Measurements from ENCODE around the gene LYRM4.
A peak's percentile ranks its signal among the peaks of the same experiment; 100 is the strongest.
"Not testable (repeated sequence)": the region's sequence is repeated elsewhere in the genome, so short reads cannot be mapped to it uniquely, and the experiment has no call there.

LYRM4 gene

GRCh38 chr6:5139828-5140771 lies 120.7 kb downstream of the LYRM4 start:
- DNase-seq = no peak

GRCh38 chr6:5138995-5139827 lies 121.5 kb downstream of the LYRM4 start:
- no peak for DNase-seq

- no peak for DNase-seq
These were observed 123.9 kb downstream of the LYRM4 start for GRCh38 chr6:5136851-5137250.

- DNase-seq = peak; percentile 51
These were observed 124.9 kb downstream of the LYRM4 start for GRCh38 chr6:5135788-5136376.

GRCh38 chr6:5133943-5134342 lies 126.8 kb downstream of the LYRM4 start:
- no peak for DNase-seq

GRCh38 chr6:5132731-5133130 lies 128.0 kb downstream of the LYRM4 start:
- no peak for DNase-seq

- DNase-seq = no peak
These were observed 130.4 kb downstream of the LYRM4 start for GRCh38 chr6:5130135-5130866.

- DNase-seq = no peak
These were observed 132.4 kb downstream of the LYRM4 start for GRCh38 chr6:5128351-5128750.

GRCh38 chr6:5127106-5127687 lies 133.6 kb downstream of the LYRM4 start:
- no peak for DNase-seq

- no peak for DNase-seq
These were observed 134.5 kb downstream of the LYRM4 start for GRCh38 chr6:5126214-5126613.

GRCh38 chr6:5125152-5126006 lies 135.4 kb downstream of the LYRM4 start:
- DNase-seq = no peak

- no peak for DNase-seq
These were observed 136.2 kb downstream of the LYRM4 start for GRCh38 chr6:5124526-5124925.

GRCh38 chr6:5123296-5124143 lies 137.2 kb downstream of the LYRM4 start:
- DNase-seq = no peak

GRCh38 chr6:5122504-5123112 lies 138.1 kb downstream of the LYRM4 start:
- no peak for DNase-seq

GRCh38 chr6:5121956-5122355 lies 138.8 kb downstream of the LYRM4 start:
- DNase-seq = no peak

GRCh38 chr6:5121479-5121878 lies 139.3 kb downstream of the LYRM4 start:
- DNase-seq = no peak

- DNase-seq = not testable (repeated sequence)
These were observed 140.2 kb downstream of the LYRM4 start for GRCh38 chr6:5120543-5120942.

- DNase-seq = no peak
These were observed 140.7 kb downstream of the LYRM4 start for GRCh38 chr6:5120011-5120410.

- no peak for DNase-seq
These were observed 141.4 kb downstream of the LYRM4 start for GRCh38 chr6:5119090-5119951.

Measured in activated CD4-positive, alpha-beta T cell treated with anti-CD3 and anti-CD28 coated beads, Interleukin-2, amount 50 U/mL, for 16 hours (primary cell).